Measurements from ENCODE around the gene KYNU.

KYNU gene

GRCh38 chr2:142952793-142953494, 75.5 kb downstream of the KYNU start:
- no peak for ATAC-seq
- DNase-seq, result no peak
- no peak overlapping the region for H3K27ac Mint-ChIP-seq
- no peak overlapping the region for H3K4me3 Mint-ChIP-seq
- H3K4me1 Mint-ChIP-seq, result no peaks in the 10 kb centered on the region
- peaks cover 13 to 14% of the 10 kb centered on the region in 2 donors for H3K9me3 Mint-ChIP-seq
- no peaks in the 10 kb centered on the region for H3K27me3 Mint-ChIP-seq

GRCh38 chr2:142954493-142954892, 77.0 kb downstream of the KYNU start:
- Mint-ChIP-seq H3K9me3 (peaks cover 11 to 14% of the 10 kb centered on the region in 2 donors), H3K4me3 (no peak overlapping the region), H3K4me1 (no peaks in the 10 kb centered on the region), H3K27me3 (no peaks in the 10 kb centered on the region), H3K27ac (no peak overlapping the region)
- ATAC-seq, result no peak
- no peak for DNase-seq

- Mint-ChIP-seq H3K4me3 (no peak overlapping the region), H3K27me3 (no peaks in the 10 kb centered on the region), H3K4me1 (no peaks in the 10 kb centered on the region), H3K27ac (no peak overlapping the region), H3K9me3 (no peaks in the 10 kb centered on the region)
- ATAC-seq, result no peak
- no peak for DNase-seq
These were observed 79.7 kb downstream of the KYNU start for GRCh38 chr2:142957144-142957543.

GRCh38 chr2:142961202-142961601, 83.7 kb downstream of the KYNU start:
- no peak for DNase-seq
- H3K4me3 Mint-ChIP-seq, result no peak overlapping the region

GRCh38 chr2:142965443-142965842, 88.0 kb downstream of the KYNU start:
- DNase-seq (no peak), ATAC-seq (no peak)
- H3K4me1 Mint-ChIP-seq, result no peaks in the 10 kb centered on the region
- H3K27ac Mint-ChIP-seq, result no peak overlapping the region
- H3K9me3 Mint-ChIP-seq, result peaks cover 0 to 7% of the 10 kb centered on the region in 2 donors
- no peaks in the 10 kb centered on the region for H3K27me3 Mint-ChIP-seq
- no peak overlapping the region for H3K4me3 Mint-ChIP-seq

More at GRCh38 chr2:142961202-142961601, 83.7 kb downstream of the KYNU start:
- H3K27ac Mint-ChIP-seq, result no peak overlapping the region
- H3K27me3 Mint-ChIP-seq, result no peaks in the 10 kb centered on the region
- ATAC-seq, result no peak
- H3K4me1 Mint-ChIP-seq, result no peaks in the 10 kb centered on the region
- peaks cover 0 to 7% of the 10 kb centered on the region in 2 donors for H3K9me3 Mint-ChIP-seq

- H3K9me3 Mint-ChIP-seq, result peaks cover 0 to 7% of the 10 kb centered on the region in 2 donors
- no peak overlapping the region for H3K27ac Mint-ChIP-seq
- no peak for ATAC-seq
- no peak for DNase-seq
- no peaks in the 10 kb centered on the region for H3K27me3 Mint-ChIP-seq
- H3K4me1 Mint-ChIP-seq, result no peaks in the 10 kb centered on the region
- no peak overlapping the region for H3K4me3 Mint-ChIP-seq
These were observed 88.8 kb downstream of the KYNU start for GRCh38 chr2:142966284-142966683.

- ATAC-seq (no peak), DNase-seq (no peak)
- H3K4me3 Mint-ChIP-seq, result no peak overlapping the region
- H3K27ac Mint-ChIP-seq, result no peak overlapping the region
- H3K9me3 Mint-ChIP-seq, result peaks cover 0 to 7% of the 10 kb centered on the region in 2 donors
- H3K27me3 Mint-ChIP-seq, result no peaks in the 10 kb centered on the region
- no peaks in the 10 kb centered on the region for H3K4me1 Mint-ChIP-seq
These were observed 89.6 kb downstream of the KYNU start for GRCh38 chr2:142967060-142967459.

GRCh38 chr2:142973160-142973821, 95.8 kb downstream of the KYNU start:
- Mint-ChIP-seq H3K27ac (no peak overlapping the region), H3K4me3 (no peak overlapping the region), H3K9me3 (no peaks in the 10 kb centered on the region), H3K4me1 (peaks cover 6% of the 10 kb centered on the region), H3K27me3 (no peaks in the 10 kb centered on the region)
- no peak for DNase-seq
- no peak for ATAC-seq

GRCh38 chr2:142973822-142974207, 96.4 kb downstream of the KYNU start:
- DNase-seq (no peak), ATAC-seq (no peak)
- no peaks in the 10 kb centered on the region for H3K9me3 Mint-ChIP-seq
- no peak overlapping the region for H3K4me3 Mint-ChIP-seq
- no peaks in the 10 kb centered on the region for H3K27me3 Mint-ChIP-seq
- peaks cover 6% of the 10 kb centered on the region for H3K4me1 Mint-ChIP-seq
- H3K27ac Mint-ChIP-seq, result no peak overlapping the region

- no peaks in the 10 kb centered on the region for H3K27me3 Mint-ChIP-seq
- no peak for DNase-seq
- H3K4me3 Mint-ChIP-seq, result no peak overlapping the region
- peaks cover 6% of the 10 kb centered on the region for H3K4me1 Mint-ChIP-seq
- no peak for ATAC-seq
- H3K9me3 Mint-ChIP-seq, result no peaks in the 10 kb centered on the region
- H3K27ac Mint-ChIP-seq, result no peak overlapping the region
These were observed 97.0 kb downstream of the KYNU start for GRCh38 chr2:142974288-142975024.

- DNase-seq (no peak), ATAC-seq (no peak)
- Mint-ChIP-seq H3K27me3 (no peaks in the 10 kb centered on the region), H3K9me3 (no peaks in the 10 kb centered on the region), H3K4me3 (no peak overlapping the region), H3K4me1 (peaks cover 6% of the 10 kb centered on the region), H3K27ac (no peak overlapping the region)
These were observed 97.8 kb downstream of the KYNU start for GRCh38 chr2:142975239-142975638.

GRCh38 chr2:142980246-142981068, 103.0 kb downstream of the KYNU start:
- H3K27ac Mint-ChIP-seq, result no peak overlapping the region
- H3K4me1 Mint-ChIP-seq, result no peaks in the 10 kb centered on the region
- DNase-seq (no peak), ATAC-seq (peak; percentile 37)
- no peak overlapping the region for H3K4me3 Mint-ChIP-seq
- no peaks in the 10 kb centered on the region for H3K9me3 Mint-ChIP-seq
- H3K27me3 Mint-ChIP-seq, result no peaks in the 10 kb centered on the region

- Mint-ChIP-seq H3K4me1 (no peaks in the 10 kb centered on the region), H3K9me3 (no peaks in the 10 kb centered on the region), H3K4me3 (no peak overlapping the region), H3K27ac (no peak overlapping the region), H3K27me3 (no peaks in the 10 kb centered on the region)
- DNase-seq (no peak), ATAC-seq (no peak)
These were observed 103.6 kb downstream of the KYNU start for GRCh38 chr2:142981069-142981378.

- Mint-ChIP-seq H3K4me3 (no peak overlapping the region), H3K27me3 (no peaks in the 10 kb centered on the region), H3K4me1 (no peaks in the 10 kb centered on the region), H3K9me3 (no peaks in the 10 kb centered on the region), H3K27ac (no peak overlapping the region)
- DNase-seq (no peak), ATAC-seq (no peak)
These were observed 104.3 kb downstream of the KYNU start for GRCh38 chr2:142981756-142982155.

GRCh38 chr2:142983174-142983573, 105.7 kb downstream of the KYNU start:
- H3K4me3 Mint-ChIP-seq, result no peak overlapping the region
- H3K9me3 Mint-ChIP-seq, result no peaks in the 10 kb centered on the region
- no peaks in the 10 kb centered on the region for H3K27me3 Mint-ChIP-seq
- DNase-seq (no peak), ATAC-seq (peak; percentile 55)
- no peaks in the 10 kb centered on the region for H3K4me1 Mint-ChIP-seq
- no peak overlapping the region for H3K27ac Mint-ChIP-seq

Data from stimulated activated naive CD8-positive, alpha-beta T cell treated with anti-CD3 and anti-CD28 coated beads, Interleukin-15, amount 100 ng/mL, for 72 hours (primary cell).